NCI-H1436 treated with DMSO at 0.1 percent for 48 hours (cell line): ENCODE measurements around the gene APOBEC2.

Experiments used
- DNase-seq: peaks from one replicate; lab custom pipeline; 2025; lab: John Stamatoyannopoulos, UW

The APOBEC2 gene

GRCh38 chr6:41090841-41091761 lies 38.1 kb downstream of the APOBEC2 start:
- DNase-seq, result no peak

- DNase-seq, result no peak
Observed at GRCh38 chr6:41092421-41093140, 39.6 kb downstream of the APOBEC2 start.

GRCh38 chr6:41093729-41094128 lies 40.7 kb downstream of the APOBEC2 start:
- no peak for DNase-seq

GRCh38 chr6:41097467-41098090 lies 44.6 kb downstream of the APOBEC2 start:
- no peak for DNase-seq

GRCh38 chr6:41098366-41098765 lies 45.4 kb downstream of the APOBEC2 start:
- DNase-seq, result no peak

GRCh38 chr6:41100871-41101287 lies 47.9 kb downstream of the APOBEC2 start:
- no peak for DNase-seq

GRCh38 chr6:41103847-41104246 lies 50.8 kb downstream of the APOBEC2 start:
- no peak for DNase-seq

- DNase-seq, result no peak
Observed at GRCh38 chr6:41111017-41111416, 58.0 kb downstream of the APOBEC2 start.
